ENCODE results near the gene LXN. TPM values are rescaled to one million over a fixed set of nuclear protein-coding genes. Genes with fewer than 3 reads are reported as not detected.

Gene LXN
- total RNA-seq, 3 donors from 2014 or later (not counting 1 experiment from before 2014, with no cell fraction given) = 2.2 to 3.9 (median 3.5) TPM

GRCh38 chr3:158642474-158643210 lies 29.8 kb downstream of the LXN start:
- peaks cover 9% of the 10 kb centered on the region for H3K36me3 ChIP-seq (ENCODE audit: control insufficient read depth, insufficient read depth, low read length)
- H3K4me1 Mint-ChIP-seq = peaks cover 25 to 30% of the 10 kb centered on the region in 2 donors
- no peaks in the 10 kb centered on the region for H3K27me3 ChIP-seq (ENCODE audit: control insufficient read depth, insufficient read depth, low read length)
- no peaks in the 10 kb centered on the region for H3K9me3 Mint-ChIP-seq
- peak overlapping the region; percentile 19 for H3K27ac ChIP-seq (ENCODE audit: low read length)
- no peaks in the 10 kb centered on the region for H3K27me3 Mint-ChIP-seq (ENCODE audit: low read depth in 2 of 2)
- no peak for DNase-seq
- H3K4me3 ChIP-seq (ENCODE audit: low read length) = no peak overlapping the region
- H3K9me3 ChIP-seq (ENCODE audit: control insufficient read depth, insufficient read depth, low read length) = no peaks in the 10 kb centered on the region
- no peaks in the 10 kb centered on the region for H3K36me3 Mint-ChIP-seq
- H3K27ac Mint-ChIP-seq = no peak overlapping the region
- TF ChIP-seq CTCF (IDR thresholded peaks at IDR 0.05) = no peak
- 91% methylated on average over 5 of the region's 6 CpGs for WGBS (ENCODE audit: insufficient coverage)
- intact Hi-C loops (cut with micrococcal nuclease) = loop anchor here (10.0 kb wide), 1 partner anchor 1968 kb away; the partner anchor contains the start of gene TIPARP
- H3K4me1 ChIP-seq (ENCODE audit: control insufficient read depth, insufficient read depth, low read length) = peaks cover 3% of the 10 kb centered on the region
- no peak overlapping the region for H3K4me3 Mint-ChIP-seq
- no peak for ATAC-seq

GRCh38 chr3:158642005-158642404 lies 30.4 kb downstream of the LXN start:
- peak in 1 of 2 donors; percentile 37 for DNase-seq
- TF ChIP-seq CTCF (IDR thresholded peaks at IDR 0.05) = no peak

GRCh38 chr3:158640646-158641045 lies 31.8 kb downstream of the LXN start:
- Mint-ChIP-seq H3K4me3 (no peak overlapping the region), H3K27me3 (ENCODE audit: low read depth in 2 of 2) (no peaks in the 10 kb centered on the region), H3K36me3 (no peaks in the 10 kb centered on the region), H3K27ac (no peak overlapping the region), H3K9me3 (no peaks in the 10 kb centered on the region), H3K4me1 (peaks cover 15 to 18% of the 10 kb centered on the region in 2 donors)
- Histone ChIP-seq H3K27ac (ENCODE audit: low read length) (no peak overlapping the region), H3K4me3 (ENCODE audit: low read length) (no peak overlapping the region), H3K9me3 (ENCODE audit: control insufficient read depth, insufficient read depth, low read length) (no peaks in the 10 kb centered on the region), H3K36me3 (ENCODE audit: control insufficient read depth, insufficient read depth, low read length) (no peaks in the 10 kb centered on the region), H3K4me1 (ENCODE audit: control insufficient read depth, insufficient read depth, low read length) (peaks cover 3% of the 10 kb centered on the region), H3K27me3 (ENCODE audit: control insufficient read depth, insufficient read depth, low read length) (no peaks in the 10 kb centered on the region)
- 80% methylated on average over 7 of the region's 7 CpGs for WGBS (ENCODE audit: insufficient coverage)
- ATAC-seq = no peak
- intact Hi-C loops (cut with micrococcal nuclease) = loop anchor here (10.0 kb wide), 1 partner anchor 1966 kb away; the partner anchor contains the start of gene TIPARP
- DNase-seq = no peak
- TF ChIP-seq CTCF (IDR thresholded peaks at IDR 0.05) = no peak

More at GRCh38 chr3:158642005-158642404, 30.4 kb downstream of the LXN start:
- no peaks in the 10 kb centered on the region for H3K36me3 Mint-ChIP-seq
- peaks cover 25 to 30% of the 10 kb centered on the region in 2 donors for H3K4me1 Mint-ChIP-seq
- no peak overlapping the region for H3K4me3 ChIP-seq (ENCODE audit: low read length)
- no peaks in the 10 kb centered on the region for H3K9me3 ChIP-seq (ENCODE audit: control insufficient read depth, insufficient read depth, low read length)
- H3K36me3 ChIP-seq (ENCODE audit: control insufficient read depth, insufficient read depth, low read length) = peaks cover 4% of the 10 kb centered on the region
- H3K27ac Mint-ChIP-seq = peak overlapping the region in 1 of 2 donors; percentile 18
- no peaks in the 10 kb centered on the region for H3K27me3 ChIP-seq (ENCODE audit: control insufficient read depth, insufficient read depth, low read length)
- no peak for ATAC-seq
- H3K9me3 Mint-ChIP-seq = no peaks in the 10 kb centered on the region
- peak overlapping the region; percentile 19 for H3K27ac ChIP-seq (ENCODE audit: low read length)
- WGBS (ENCODE audit: insufficient coverage) = 89% methylated on average over 7 of the region's 7 CpGs
- H3K27me3 Mint-ChIP-seq (ENCODE audit: low read depth in 2 of 2) = no peaks in the 10 kb centered on the region
- H3K4me1 ChIP-seq (ENCODE audit: control insufficient read depth, insufficient read depth, low read length) = peaks cover 3% of the 10 kb centered on the region
- H3K4me3 Mint-ChIP-seq = no peak overlapping the region
- intact Hi-C loops (cut with micrococcal nuclease) = loop anchor here (10.0 kb wide), 1 partner anchor 1967 kb away; the partner anchor contains the start of gene TIPARP
